HEK293 (cell line): ENCODE measurements around the gene ZFP36.

Source experiments
- BCL11B ChIP-seq: fragments of 450-650 bp; formaldehyde crosslinking; IDR thresholded peaks from 2 replicates; pipeline ENCODE4 v1.5.1; 2016; ENCODE audit warnings: low read depth, missing biosample characterization, missing genetic modification characterization
- CTCF ChIP-seq: fragments of 450-650 bp; formaldehyde crosslinking; IDR thresholded peaks from 2 replicates; pipeline ENCODE4 v1.5.1; 2016; ENCODE audit warnings: missing biosample characterization, missing genetic modification characterization
- GLI4 ChIP-seq: fragments of 450-650 bp; formaldehyde crosslinking; IDR thresholded peaks from 2 replicates; pipeline ENCODE4 v1.5.1; 2016; ENCODE audit warnings: missing biosample characterization, missing genetic modification characterization
- GLIS1 ChIP-seq: fragments of 450-650 bp; formaldehyde crosslinking; IDR thresholded peaks from 2 replicates; pipeline ENCODE4 v1.5.1; 2016; ENCODE audit warnings: missing biosample characterization, missing genetic modification characterization
- KLF16 ChIP-seq: fragments of 450-650 bp; formaldehyde crosslinking; IDR thresholded peaks from 2 replicates; pipeline ENCODE4 v1.5.1; 2017; ENCODE audit warnings: missing biosample characterization, missing genetic modification characterization
- PRDM1 ChIP-seq: fragments of 450-650 bp; formaldehyde crosslinking; IDR thresholded peaks from 2 replicates; pipeline ENCODE4; 2016; ENCODE audit warnings: missing biosample characterization, missing genetic modification characterization
- RBAK ChIP-seq: fragments of 450-650 bp; formaldehyde crosslinking; IDR thresholded peaks from 2 replicates; pipeline ENCODE4 v1.5.1; 2016; ENCODE audit warnings: missing biosample characterization, missing genetic modification characterization
- SP2 ChIP-seq: fragments of 450-650 bp; formaldehyde crosslinking; IDR thresholded peaks from 2 replicates; pipeline ENCODE4 v1.5.1; 2016; ENCODE audit warnings: missing biosample characterization, missing genetic modification characterization
- SP7 ChIP-seq: fragments of 450-650 bp; formaldehyde crosslinking; IDR thresholded peaks from 2 replicates; pipeline ENCODE4 v1.5.1; 2016; ENCODE audit warnings: missing biosample characterization, missing genetic modification characterization
- YY1 ChIP-seq: fragments of 450-650 bp; formaldehyde crosslinking; IDR thresholded peaks from 2 replicates; pipeline ENCODE4 v1.5.1; 2018; ENCODE audit warnings: missing biosample characterization, missing genetic modification characterization
- ZBTB10 ChIP-seq: fragments of 450-650 bp; formaldehyde crosslinking; IDR thresholded peaks from 2 replicates; pipeline ENCODE4 v1.5.1; 2016; ENCODE audit warnings: missing biosample characterization, missing genetic modification characterization
- ZFP37 ChIP-seq: fragments of 450-650 bp; formaldehyde crosslinking; IDR thresholded peaks from 2 replicates; pipeline ENCODE4 v1.5.1; 2016; ENCODE audit warnings: missing biosample characterization, missing genetic modification characterization
- ZFP69B ChIP-seq: fragments of 450-650 bp; formaldehyde crosslinking; IDR thresholded peaks from 2 replicates; pipeline ENCODE4 v1.5.1; 2016; ENCODE audit warnings: missing biosample characterization, missing genetic modification characterization
- ZNF138 ChIP-seq: fragments of 450-650 bp; formaldehyde crosslinking; IDR thresholded peaks from 2 replicates; pipeline ENCODE4 v1.5.1; 2016; ENCODE audit warnings: missing biosample characterization, missing genetic modification characterization, borderline replicate concordance
- ZNF140 ChIP-seq: fragments of 450-650 bp; formaldehyde crosslinking; IDR thresholded peaks from 2 replicates; pipeline ENCODE4 v1.5.1; 2016; ENCODE audit warnings: missing biosample characterization, missing genetic modification characterization
- ZNF146 ChIP-seq: fragments of 450-650 bp; formaldehyde crosslinking; IDR thresholded peaks from 2 replicates; pipeline ENCODE4 v1.5.1; 2016; ENCODE audit warnings: missing biosample characterization, missing genetic modification characterization
- ZNF16 ChIP-seq: fragments of 450-650 bp; formaldehyde crosslinking; IDR thresholded peaks from 2 replicates; pipeline ENCODE4 v1.5.1; 2016; ENCODE audit warnings: low read depth, missing biosample characterization, missing genetic modification characterization
- ZNF184 ChIP-seq: fragments of 450-650 bp; IDR thresholded peaks from 2 replicates; pipeline ENCODE4 v1.5.1; 2018; ENCODE audit warnings: missing biosample characterization, mild to moderate bottlenecking, missing genetic modification characterization
- ZNF280C ChIP-seq: fragments of 450-650 bp; formaldehyde crosslinking; IDR thresholded peaks from 2 replicates; pipeline ENCODE4 v1.5.1; 2016; ENCODE audit warnings: missing biosample characterization, missing genetic modification characterization
- ZNF311 ChIP-seq: fragments of 450-650 bp; formaldehyde crosslinking; IDR thresholded peaks from 2 replicates; pipeline ENCODE4 v1.5.1; 2017; ENCODE audit warnings: missing biosample characterization, missing genetic modification characterization, borderline replicate concordance
- ZNF335 ChIP-seq: fragments of 450-650 bp; formaldehyde crosslinking; conservative IDR thresholded peaks from 2 replicates; pipeline ENCODE4 v1.5.1; 2016; ENCODE audit warnings: missing biosample characterization, missing genetic modification characterization
- ZNF341 ChIP-seq: fragments of 450-650 bp; formaldehyde crosslinking; IDR thresholded peaks from 2 replicates; pipeline ENCODE4; 2016; ENCODE audit warnings: low read depth, missing biosample characterization, missing genetic modification characterization
- ZNF354C ChIP-seq: fragments of 450-650 bp; formaldehyde crosslinking; IDR thresholded peaks from 2 replicates; pipeline ENCODE4 v1.5.1; 2016; ENCODE audit warnings: missing biosample characterization, missing genetic modification characterization, low read depth, borderline replicate concordance
- ZNF404 ChIP-seq: fragments of 450-650 bp; formaldehyde crosslinking; IDR thresholded peaks from 2 replicates; pipeline ENCODE4 v1.5.1; 2017; ENCODE audit warnings: missing biosample characterization, missing genetic modification characterization
- ZNF514 ChIP-seq: fragments of 450-650 bp; formaldehyde crosslinking; IDR thresholded peaks from 2 replicates; pipeline ENCODE4 v1.5.1; 2016; ENCODE audit warnings: missing biosample characterization, missing genetic modification characterization
- ZNF548 ChIP-seq: fragments of 450-650 bp; formaldehyde crosslinking; IDR thresholded peaks from 2 replicates; pipeline ENCODE4 v1.5.1; 2016; ENCODE audit warnings: missing biosample characterization, missing genetic modification characterization
- ZNF555 ChIP-seq: fragments of 450-650 bp; formaldehyde crosslinking; conservative IDR thresholded peaks from 2 replicates; pipeline ENCODE4 v1.5.1; 2017; ENCODE audit warnings: missing biosample characterization, mild to moderate bottlenecking, missing genetic modification characterization, inconsistent platforms
- ZNF558 ChIP-seq: fragments of 450-650 bp; formaldehyde crosslinking; IDR thresholded peaks from 2 replicates; pipeline ENCODE4 v1.5.1; 2016; ENCODE audit warnings: missing biosample characterization, missing genetic modification characterization
- ZNF626 ChIP-seq: fragments of 450-650 bp; sonication (Bioruptor Pico); formaldehyde crosslinking; IDR thresholded peaks from 2 replicates; pipeline ENCODE4 v1.5.1; 2018; ENCODE audit warnings: missing biosample characterization, missing genetic modification characterization, inconsistent platforms
- ZNF768 ChIP-seq: fragments of 450-650 bp; formaldehyde crosslinking; IDR thresholded peaks from 2 replicates; pipeline ENCODE4 v1.5.1; 2018; ENCODE audit warnings: missing biosample characterization, mild to moderate bottlenecking, missing genetic modification characterization
- ZNF785 ChIP-seq: fragments of 450-650 bp; formaldehyde crosslinking; IDR thresholded peaks from 2 replicates; pipeline ENCODE4 v1.5.1; 2016; ENCODE audit warnings: missing biosample characterization, missing genetic modification characterization
- ZNF792 ChIP-seq: fragments of 450-650 bp; formaldehyde crosslinking; IDR thresholded peaks from 2 replicates; pipeline ENCODE4 v1.5.1; 2016; ENCODE audit warnings: missing biosample characterization, missing genetic modification characterization
- ZSCAN30 ChIP-seq: fragments of 450-650 bp; IDR thresholded peaks from 2 replicates; pipeline ENCODE4 v1.5.1; 2018; ENCODE audit warnings: missing biosample characterization, mild to moderate bottlenecking, missing genetic modification characterization, moderate library complexity
- TF ChIP-seq, protein P1 (sequence below): fragments of 450-650 bp; IDR thresholded peaks from 2 replicates; pipeline ENCODE4 v1.5.1; 2018; ENCODE audit warnings: missing biosample characterization, missing genetic modification characterization

ZFP36 gene

DNA sequence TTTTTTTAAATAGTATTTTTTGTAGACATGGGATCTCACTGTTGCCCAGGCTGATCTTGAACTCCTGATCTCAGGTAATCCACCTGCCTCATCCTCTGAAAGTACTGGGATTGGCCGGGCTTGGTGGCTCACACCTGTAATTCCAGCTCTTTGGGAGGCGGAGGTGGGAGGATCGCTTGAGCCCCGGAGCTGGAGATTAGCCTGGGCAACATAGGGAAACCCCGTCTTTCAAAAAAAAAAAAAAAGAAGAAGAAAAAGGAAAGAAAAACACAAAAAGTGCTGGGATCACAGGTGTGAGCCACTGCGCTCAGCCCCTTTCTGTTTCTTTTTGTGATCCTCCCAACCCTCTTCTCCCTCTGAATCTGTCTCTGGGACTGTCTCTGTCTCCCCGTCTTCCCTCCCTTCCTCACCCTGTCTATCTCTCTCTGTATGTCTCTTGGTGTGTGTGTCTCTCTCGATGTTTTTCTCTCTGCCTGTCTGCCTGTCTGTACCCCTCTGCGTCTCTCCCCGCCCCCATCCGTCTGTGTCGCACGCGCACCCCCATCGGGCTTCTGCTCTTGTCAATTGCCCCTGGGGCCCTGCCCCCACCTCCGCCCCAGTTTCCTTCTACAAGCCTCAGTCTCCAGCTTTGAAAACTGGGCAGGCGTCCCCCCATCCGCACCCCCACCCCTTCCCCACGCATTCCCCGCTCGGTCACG lies 540 bp upstream of the ZFP36 start (continued):
- no peak for TF ChIP-seq ZNF404 (tag by site-specific recombination)
- TF ChIP-seq SP7 (tag by site-specific recombination), result peak; percentile 16; the same call in 1 of the 2 replicates
- no peak for TF ChIP-seq ZNF16 (tag by site-specific recombination)
- peak; percentile 84; the same call in 1 of the 2 replicates for TF ChIP-seq ZNF311 (tag by site-specific recombination)
- TF ChIP-seq ZNF341 (tag by site-specific recombination), result peak; percentile 39; the same call in 1 of the 2 replicates
- peak; percentile 95 for TF ChIP-seq ZBTB10
- peak; percentile 96 for TF ChIP-seq ZNF335
- TF ChIP-seq ZNF184 (tag by site-specific recombination), result no peak
- TF ChIP-seq GLI4, result no peak
- TF ChIP-seq ZFP37 (tag by site-specific recombination), result no peak
- peak; percentile 69; the same call in 1 of the 2 replicates for TF ChIP-seq RBAK (tag by site-specific recombination)
- TF ChIP-seq CTCF (tag by site-specific recombination), result peak; percentile 23; the same call in 1 of the 2 replicates
- no peak for TF ChIP-seq ZSCAN30 (tag by site-specific recombination)
- TF ChIP-seq, protein P1, sequence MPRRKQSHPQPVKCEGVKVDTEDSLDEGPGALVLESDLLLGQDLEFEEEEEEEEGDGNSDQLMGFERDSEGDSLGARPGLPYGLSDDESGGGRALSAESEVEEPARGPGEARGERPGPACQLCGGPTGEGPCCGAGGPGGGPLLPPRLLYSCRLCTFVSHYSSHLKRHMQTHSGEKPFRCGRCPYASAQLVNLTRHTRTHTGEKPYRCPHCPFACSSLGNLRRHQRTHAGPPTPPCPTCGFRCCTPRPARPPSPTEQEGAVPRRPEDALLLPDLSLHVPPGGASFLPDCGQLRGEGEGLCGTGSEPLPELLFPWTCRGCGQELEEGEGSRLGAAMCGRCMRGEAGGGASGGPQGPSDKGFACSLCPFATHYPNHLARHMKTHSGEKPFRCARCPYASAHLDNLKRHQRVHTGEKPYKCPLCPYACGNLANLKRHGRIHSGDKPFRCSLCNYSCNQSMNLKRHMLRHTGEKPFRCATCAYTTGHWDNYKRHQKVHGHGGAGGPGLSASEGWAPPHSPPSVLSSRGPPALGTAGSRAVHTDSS (tag by site-specific recombination), result no peak
- TF ChIP-seq BCL11B, result peak; percentile 86; the same call in 1 of the 2 replicates
- TF ChIP-seq ZNF548 (tag by site-specific recombination), result no peak
- no peak; the same call in 1 of the 2 replicates for TF ChIP-seq ZNF792 (tag by site-specific recombination)
- TF ChIP-seq ZNF626 (tag by site-specific recombination), result no peak
- TF ChIP-seq ZNF558 (tag by site-specific recombination), result no peak
- TF ChIP-seq ZNF138, result peak; percentile 42; the same call in 1 of the 2 replicates
- no peak for TF ChIP-seq YY1 (tag by site-specific recombination)
- peak; percentile 25; the same call in 1 of the 2 replicates for TF ChIP-seq SP2 (tag by site-specific recombination)
- TF ChIP-seq ZFP69B (tag by site-specific recombination), result peak; percentile 42; the same call in 1 of the 2 replicates
- no peak for TF ChIP-seq ZNF354C (tag by site-specific recombination)
- TF ChIP-seq ZNF768 (tag by site-specific recombination), result no peak; the same call in 1 of the 2 replicates
- TF ChIP-seq GLIS1 (tag by site-specific recombination), result no peak; the same call in 1 of the 2 replicates
- no peak for TF ChIP-seq ZNF555 (tag by site-specific recombination)
- TF ChIP-seq ZNF514 (tag by site-specific recombination), result 0 out of 2 replicates have a peak, but pooled peaks have one; percentile 9
- no peak for TF ChIP-seq ZNF785 (tag by site-specific recombination)
- TF ChIP-seq ZNF140 (tag by site-specific recombination), result no peak
- peak; percentile 73 for TF ChIP-seq PRDM1 (tag by site-specific recombination)
- TF ChIP-seq ZNF280C (tag by site-specific recombination), result no peak
- no peak for TF ChIP-seq ZNF146 (tag by site-specific recombination)
- TF ChIP-seq KLF16 (tag by site-specific recombination), result peak; percentile 62; the same call in 1 of the 2 replicates
